Cardiac fibroblast (primary cell): ENCODE results near the gene EMP2.

Experiments
- DNase-seq, 2 donors: peaks; one replicate each; pipeline versions ENCODE4 v3.0.0 to v3.0.0-alpha.2; 2010; ENCODE audit warnings: low read depth in 2 of 2
- H3K4me3 ChIP-seq, 2 donors: replicated peaks in 1 of 2; 1 replicate in 1 of 2; 2 replicates in 1 of 2; pipeline ENCODE4 v1.5.1; 2011; ENCODE audit warnings: low read depth in 2 of 2, low read length in 2 of 2, mild to moderate bottlenecking in 2 of 2, moderate library complexity in 1 of 2
- CTCF ChIP-seq: IDR thresholded peaks from one replicate; pipeline ENCODE4 v1.5.1; 2011; ENCODE audit warnings: low read depth, mild to moderate bottlenecking, low read length, inconsistent platforms

Gene EMP2

GRCh38 chr16:10608687-10609401 is 28.4 kb upstream of the EMP2 start:
- H3K4me3 ChIP-seq, result no peak overlapping the region
- peak in 1 of 2 donors; percentile 41 for DNase-seq
- TF ChIP-seq CTCF, result no peak

GRCh38 chr16:10607157-10607556 is 26.8 kb upstream of the EMP2 start:
- H3K4me3 ChIP-seq, result no peak overlapping the region
- no peak for TF ChIP-seq CTCF
- no peak for DNase-seq

- no peak for TF ChIP-seq CTCF
- H3K4me3 ChIP-seq, result no peak overlapping the region
- DNase-seq, result no peak
Observed at GRCh38 chr16:10606607-10607006, 26.2 kb upstream of the EMP2 start.

GRCh38 chr16:10605636-10606035 is 25.2 kb upstream of the EMP2 start:
- TF ChIP-seq CTCF, result no peak
- H3K4me3 ChIP-seq, result no peak overlapping the region
- DNase-seq, result no peak

DNA sequence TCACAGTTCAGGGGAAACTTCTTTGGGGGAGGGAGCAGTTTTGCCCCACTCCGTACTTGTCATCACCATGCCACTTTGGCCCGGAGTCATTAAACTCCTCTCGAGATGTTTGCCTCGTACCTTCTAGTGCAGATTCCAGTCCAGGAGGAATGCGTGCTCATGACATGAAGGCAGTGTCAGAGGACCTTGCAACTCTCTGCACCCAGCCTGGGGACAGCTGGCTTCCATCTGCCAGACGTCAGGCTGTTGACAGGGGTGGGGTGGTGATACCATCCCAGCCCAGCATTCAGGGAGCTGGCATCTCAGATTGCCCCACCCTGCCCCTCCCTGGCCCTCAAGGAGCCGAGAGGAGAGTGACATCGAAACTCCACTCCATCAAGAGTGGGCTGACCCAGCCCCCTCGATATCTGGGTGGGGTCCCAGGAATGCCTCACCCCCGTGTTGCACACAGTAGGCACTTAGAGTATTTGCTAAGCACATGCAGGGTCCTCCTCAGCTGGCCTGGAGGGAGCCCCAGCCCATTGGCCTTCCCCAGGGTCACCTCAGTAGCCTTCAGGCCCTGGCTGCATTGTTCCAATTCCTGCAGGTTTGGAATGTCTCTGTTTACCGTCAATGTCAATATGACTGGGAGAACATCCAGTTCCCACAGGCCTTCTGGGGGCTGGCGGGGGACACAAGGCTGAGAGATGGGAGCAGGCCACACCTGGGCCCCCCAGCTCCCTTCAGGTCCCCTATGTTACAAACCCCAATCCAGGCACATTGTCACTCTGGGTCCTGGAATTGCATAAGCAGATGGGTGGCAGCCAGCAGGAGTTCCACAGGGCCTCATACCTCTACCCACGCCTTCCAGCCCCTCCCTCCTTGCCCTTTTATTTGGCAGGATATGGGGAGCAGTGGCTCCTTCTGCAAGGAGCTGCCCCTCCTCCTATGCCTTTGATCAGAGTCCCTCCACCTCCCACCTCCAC is 21.3 kb upstream of the EMP2 start:
- no peak for TF ChIP-seq CTCF
- no peak for DNase-seq
- no peak overlapping the region for H3K4me3 ChIP-seq

- TF ChIP-seq CTCF, result no peak
- no peak overlapping the region for H3K4me3 ChIP-seq
- DNase-seq, result peak in 1 of 2 donors; percentile 18
Observed at GRCh38 chr16:10600782-10601443, 20.5 kb upstream of the EMP2 start.
